GM19455 (cell line): ENCODE measurements around the gene LCOR.
"Not testable (repeated sequence)": the region's sequence is repeated elsewhere in the genome, so short reads cannot be mapped to it uniquely, and the experiment has no call there.

Experiments used
- ATAC-seq: cut with Tn5 transposase; IDR thresholded peaks from one replicate; pipeline ENCODE4 v1.9.1; 2021; ENCODE audit not compliant: unreplicated experiment

Gene LCOR

DNA sequence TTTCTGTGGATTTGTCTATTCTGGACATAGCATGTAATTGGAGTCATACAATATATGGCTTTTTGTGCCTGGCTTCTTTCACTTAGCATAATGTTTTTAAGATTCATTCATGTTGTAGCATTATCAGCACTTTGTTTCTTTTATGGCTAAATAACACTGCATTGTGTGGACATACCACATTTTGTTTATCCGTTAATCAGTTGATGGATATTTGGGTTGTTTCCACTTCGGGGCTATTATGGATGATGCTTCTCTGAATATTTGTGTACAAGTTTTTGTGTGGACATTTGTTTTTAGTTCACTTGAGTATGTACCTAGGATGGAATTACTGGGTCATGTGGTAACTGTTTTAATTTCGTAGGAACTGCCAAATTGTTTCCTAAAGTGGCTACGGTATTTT lies 6.4 kb downstream of the LCOR start:
- no peak for ATAC-seq

DNA sequence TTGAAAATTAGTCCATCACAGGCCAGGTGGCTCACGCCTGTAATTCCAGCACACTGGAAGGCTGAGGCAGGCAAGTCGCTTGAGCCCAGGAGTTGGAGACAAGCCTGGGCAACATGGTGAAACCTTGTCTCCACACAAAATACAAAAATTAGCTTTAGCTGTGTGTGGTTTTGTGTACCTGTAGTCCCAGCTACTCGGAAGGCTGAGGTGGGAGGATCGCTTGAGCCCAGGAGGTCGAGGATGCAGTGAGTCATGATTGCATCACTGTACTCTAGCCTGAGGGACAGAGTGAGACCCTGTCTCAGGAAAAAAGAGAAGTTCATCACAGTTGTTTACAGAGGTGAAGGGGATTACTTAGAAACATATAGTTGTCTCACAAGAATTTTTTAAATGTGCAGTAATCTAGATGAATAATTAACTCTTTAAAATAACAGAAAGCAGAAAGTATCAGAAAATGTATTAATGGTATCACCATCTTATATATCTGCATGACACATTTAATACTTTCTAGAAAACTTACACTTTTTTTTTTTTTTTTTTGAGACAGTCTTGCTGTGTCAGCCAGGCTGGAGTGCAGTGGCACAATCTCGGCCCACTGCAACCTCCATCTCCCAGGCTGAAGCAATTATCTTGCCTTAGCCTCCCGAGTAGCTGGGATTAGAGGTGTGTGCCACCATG lies 8.9 kb downstream of the LCOR start:
- ATAC-seq: no peak

DNA sequence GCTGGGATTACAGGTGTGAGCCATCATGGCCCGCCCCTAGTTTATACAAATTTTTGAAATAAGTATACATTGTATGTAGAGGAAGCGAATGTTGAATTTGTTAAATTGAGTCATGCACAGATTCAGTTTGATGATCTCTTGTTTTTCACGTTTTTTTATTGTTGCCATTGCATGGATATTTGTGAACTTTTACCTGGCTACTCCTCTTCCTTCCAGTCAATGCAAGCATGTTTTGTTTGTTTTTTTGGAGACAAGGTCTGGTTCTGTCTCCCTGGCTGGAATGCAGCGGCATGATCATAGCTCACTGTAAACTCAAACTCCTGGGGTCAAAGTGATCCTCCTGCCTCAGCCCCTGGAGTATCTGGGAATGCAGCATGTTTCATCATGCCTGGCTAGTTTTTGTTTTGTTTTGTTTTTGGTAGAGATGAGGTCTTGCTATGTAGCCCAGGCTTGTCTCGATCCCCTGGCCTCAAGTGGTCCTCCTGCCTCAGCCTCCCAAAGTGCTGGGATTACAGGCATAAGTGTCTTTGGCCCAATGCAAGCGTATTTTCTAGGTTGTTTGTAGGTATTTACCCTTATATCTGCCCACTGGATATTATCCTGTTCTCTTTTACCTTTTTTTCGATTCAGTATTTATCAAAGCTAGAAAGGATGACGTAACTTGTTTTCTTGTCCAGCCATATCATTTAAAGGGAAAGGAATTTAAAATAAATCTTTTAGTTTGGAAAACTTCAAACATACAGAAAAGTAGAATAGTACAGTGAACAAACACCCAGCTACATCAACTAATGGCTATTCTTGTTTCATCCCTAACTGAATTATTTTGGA lies 11.0 kb downstream of the LCOR start:
- ATAC-seq: no peak

DNA sequence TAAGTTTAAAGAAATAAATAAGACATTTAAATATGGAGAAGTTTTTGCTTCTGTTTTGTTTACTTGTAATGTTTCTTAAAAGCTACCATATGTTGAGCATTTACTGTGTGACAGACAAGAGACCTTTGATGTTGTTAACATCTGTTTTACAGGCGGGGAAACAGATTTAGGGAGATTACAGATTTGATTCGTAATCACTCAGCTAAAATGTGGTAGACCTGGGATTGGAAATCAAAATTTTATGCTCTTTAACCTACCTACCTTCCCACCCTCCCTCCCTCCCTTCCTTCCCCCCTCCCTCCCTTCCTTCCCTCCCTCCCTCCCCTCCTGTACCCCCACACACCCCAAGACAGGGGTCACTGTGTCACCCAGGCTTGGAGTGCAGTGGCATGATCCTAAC lies 11.7 kb downstream of the LCOR start:
- no peak for ATAC-seq

GRCh38 chr10:96846395-96846794 lies 14.3 kb downstream of the LCOR start:
- ATAC-seq: no peak

DNA sequence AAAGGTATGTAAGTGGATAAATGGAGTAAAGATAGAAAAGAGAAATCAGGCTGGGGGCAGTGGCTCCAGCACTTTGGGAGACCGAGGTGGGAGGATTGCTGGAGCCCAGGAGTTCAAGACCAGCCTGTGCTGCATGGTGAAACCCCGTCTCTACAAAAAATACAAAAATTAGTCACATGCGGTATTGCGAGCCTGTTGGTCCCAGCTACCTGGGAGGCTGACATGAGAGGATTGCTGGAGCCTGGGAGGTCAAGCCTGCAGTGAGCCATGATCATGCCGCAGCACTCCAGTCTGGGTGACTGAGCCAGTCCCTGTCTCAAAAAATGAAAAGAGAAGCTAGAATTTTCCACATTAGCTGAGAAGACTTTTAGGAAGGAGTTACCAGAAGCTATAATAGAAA lies 14.8 kb downstream of the LCOR start:
- ATAC-seq: no peak

- not testable (repeated sequence) for ATAC-seq
Observed at GRCh38 chr10:96847356-96847755, 15.3 kb downstream of the LCOR start.

- ATAC-seq: no peak
Observed at GRCh38 chr10:96850113-96850512, 18.0 kb downstream of the LCOR start.

DNA sequence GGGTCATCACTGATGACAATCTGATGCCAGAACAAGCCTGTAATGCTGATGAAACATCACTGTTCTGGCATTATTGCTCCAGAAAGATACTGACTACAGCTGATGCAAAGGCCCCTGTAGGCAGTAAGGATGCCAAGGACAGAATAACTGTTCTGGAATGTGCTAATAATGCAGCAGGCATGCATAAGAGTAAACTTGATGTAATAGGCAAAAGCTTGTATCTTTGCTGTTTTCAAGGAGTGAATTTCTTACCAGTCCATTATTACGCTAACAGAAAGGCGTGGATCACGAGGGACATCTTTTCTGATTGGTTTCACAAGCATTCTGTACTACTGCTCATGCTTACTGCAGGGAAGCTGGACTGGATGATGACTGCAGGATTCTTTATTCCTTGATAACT lies 18.7 kb downstream of the LCOR start:
- ATAC-seq: no peak

GRCh38 chr10:96851281-96851680 lies 19.2 kb downstream of the LCOR start:
- ATAC-seq: no peak

GRCh38 chr10:96856317-96856716 lies 24.2 kb downstream of the LCOR start:
- ATAC-seq: no peak

GRCh38 chr10:96857301-96858012 lies 25.4 kb downstream of the LCOR start:
- no peak for ATAC-seq

DNA sequence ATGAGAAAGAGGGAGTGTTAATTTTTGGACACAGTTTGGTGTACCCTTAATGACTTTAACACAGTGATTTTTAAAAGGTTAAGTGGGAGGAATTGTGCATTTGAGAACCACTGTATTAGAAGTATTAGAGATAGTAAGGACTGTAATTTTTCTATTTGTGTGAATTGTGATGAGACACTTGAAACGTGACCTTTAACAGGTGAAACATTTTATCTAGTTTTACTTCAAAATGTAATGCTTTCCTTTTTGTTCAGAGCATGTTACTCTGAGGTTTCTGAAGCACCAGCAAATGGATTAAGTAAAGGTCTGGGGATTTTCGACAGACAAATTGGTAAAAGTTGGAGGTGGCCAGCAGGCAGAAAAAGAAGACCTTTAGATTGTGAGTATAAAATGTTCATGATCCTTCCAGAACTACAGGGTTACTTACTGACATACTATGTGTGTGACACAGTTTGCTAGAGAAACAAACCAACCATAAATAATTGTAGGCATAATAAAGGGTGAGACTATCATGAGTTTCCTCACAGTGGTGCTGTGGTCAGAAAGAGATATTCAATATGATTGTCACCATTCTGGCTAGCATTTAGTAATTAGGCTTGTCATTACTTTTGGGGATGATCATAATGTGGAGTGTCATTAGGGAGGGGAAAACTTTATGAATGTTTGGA lies 26.1 kb downstream of the LCOR start:
- no peak for ATAC-seq

DNA sequence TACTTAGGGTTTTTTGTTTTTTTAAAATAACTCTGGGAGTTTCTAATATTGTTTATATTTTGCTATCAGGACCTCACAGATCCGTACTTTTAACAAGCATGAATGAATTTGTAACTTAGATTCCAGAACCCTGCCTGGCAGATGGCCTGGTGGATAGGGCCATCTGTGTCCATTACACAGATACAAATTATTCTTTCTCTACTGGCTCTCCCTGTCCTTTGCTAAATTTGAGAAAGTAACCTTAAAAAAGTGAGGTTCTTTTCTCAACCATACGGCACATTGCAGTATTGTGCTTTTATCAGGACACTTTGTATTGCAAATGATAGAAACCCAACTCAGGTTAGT lies 26.6 kb downstream of the LCOR start:
- no peak for ATAC-seq

GRCh38 chr10:96860631-96861277 lies 28.7 kb downstream of the LCOR start:
- no peak for ATAC-seq

DNA sequence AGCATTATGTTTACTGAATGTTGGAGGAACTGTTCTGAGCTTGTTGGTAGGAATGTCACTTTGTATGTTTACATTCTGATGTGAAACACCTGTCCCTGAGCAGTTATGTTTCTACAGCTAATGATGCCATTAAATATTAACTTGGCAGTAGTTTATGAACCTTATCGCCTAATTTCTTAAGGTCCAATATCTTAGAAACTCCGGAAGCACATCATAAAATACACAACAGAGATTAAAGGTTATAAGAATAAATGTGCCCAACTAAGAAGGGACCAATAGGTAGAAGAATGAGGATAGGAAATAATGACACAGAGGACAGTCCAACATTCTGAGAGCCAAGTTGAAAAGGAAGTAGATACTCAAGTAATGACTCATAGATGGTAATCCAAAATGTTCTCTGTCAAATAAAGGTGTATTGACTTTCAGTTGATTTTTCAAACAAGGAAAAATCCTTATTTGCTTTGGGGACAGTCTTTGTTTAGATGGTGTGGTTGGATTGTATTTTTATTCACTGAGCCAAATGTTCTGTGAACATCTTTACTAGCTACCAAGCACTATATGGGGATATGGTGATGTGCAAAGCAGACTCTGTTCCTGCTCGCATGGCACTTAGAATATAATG lies 31.9 kb downstream of the LCOR start:
- ATAC-seq: no peak

DNA sequence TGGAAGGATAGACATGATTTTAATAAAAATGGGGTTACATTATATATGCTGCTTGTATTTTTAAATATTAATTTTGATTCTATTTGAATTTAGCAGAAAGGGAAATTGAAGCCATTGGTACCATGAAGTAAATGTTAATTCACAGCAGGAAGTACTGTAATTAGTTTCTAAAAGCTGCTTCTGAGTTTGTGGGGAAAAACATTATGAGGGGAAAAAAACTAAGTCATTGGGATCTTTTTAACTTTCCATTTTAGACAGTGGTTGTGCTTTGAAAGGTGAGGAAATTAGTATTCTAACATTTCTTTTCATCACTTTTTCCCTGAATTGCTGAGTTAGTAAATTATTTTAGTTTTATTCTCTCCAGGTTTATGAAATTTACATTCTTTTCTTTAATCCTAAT lies 41.0 kb downstream of the LCOR start:
- ATAC-seq: no peak

GRCh38 chr10:96873756-96874467 lies 41.8 kb downstream of the LCOR start:
- no peak for ATAC-seq

- no peak for ATAC-seq
Observed at GRCh38 chr10:96878057-96878456, 46.0 kb downstream of the LCOR start.

DNA sequence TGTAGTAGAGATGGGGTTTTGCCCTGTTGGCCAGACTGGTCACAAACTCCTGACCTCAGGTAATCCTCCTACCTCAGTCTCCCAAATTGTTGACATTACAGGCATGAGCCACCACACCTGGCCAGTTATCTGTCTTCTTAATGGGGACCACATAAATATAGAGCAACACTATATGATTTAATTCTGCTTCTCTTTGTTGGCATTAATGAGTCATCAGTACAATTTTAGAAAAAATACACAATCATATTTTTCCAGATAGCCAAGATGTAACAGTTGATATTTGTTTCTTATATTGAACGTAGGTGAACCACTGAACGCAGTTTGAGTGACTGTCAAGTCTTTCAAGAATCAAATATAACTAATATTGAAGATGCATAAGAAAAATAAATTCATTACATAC lies 48.5 kb downstream of the LCOR start:
- ATAC-seq: no peak
